ENCODE data around the gene L3MBTL4.
"Not testable (repeated sequence)": the region's sequence is repeated elsewhere in the genome, so short reads cannot be mapped to it uniquely, and the experiment has no call there.

Gene L3MBTL4

DNA sequence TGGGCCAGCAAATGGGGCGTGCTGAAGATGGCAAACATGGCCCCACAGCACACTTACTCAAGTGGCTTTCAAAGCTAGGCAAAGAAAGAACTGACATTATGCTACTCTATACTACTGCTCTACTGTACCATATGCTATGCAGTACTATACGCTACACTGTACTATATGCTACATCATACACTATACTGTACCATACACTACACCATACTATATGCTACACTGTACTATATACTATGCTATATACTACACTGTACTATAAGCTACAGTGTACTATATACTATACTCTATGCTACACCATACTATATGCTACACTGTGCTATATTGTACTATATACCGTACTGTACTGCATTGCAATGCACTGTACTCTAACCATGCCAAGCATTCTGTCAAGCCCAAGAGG is 275.7 kb downstream of the L3MBTL4 start:
- Mint-ChIP-seq H3K27me3 (no peaks in the 10 kb centered on the region), H3K4me1 (ENCODE audit: low read depth) (no peaks in the 10 kb centered on the region), H3K9me3 (ENCODE audit: low read depth) (no peaks in the 10 kb centered on the region), H3K4me3 (no peak overlapping the region), H3K27ac (no peak overlapping the region), H3K36me3 (no peaks in the 10 kb centered on the region)

- not testable (repeated sequence) for H3K4me3 Mint-ChIP-seq; H3K36me3 Mint-ChIP-seq; H3K27me3 Mint-ChIP-seq; H3K27ac Mint-ChIP-seq; H3K9me3 Mint-ChIP-seq (ENCODE audit: low read depth); H3K4me1 Mint-ChIP-seq (ENCODE audit: low read depth)
These were observed 278.8 kb downstream of the L3MBTL4 start for GRCh38 chr18:6135901-6136300.

DNA sequence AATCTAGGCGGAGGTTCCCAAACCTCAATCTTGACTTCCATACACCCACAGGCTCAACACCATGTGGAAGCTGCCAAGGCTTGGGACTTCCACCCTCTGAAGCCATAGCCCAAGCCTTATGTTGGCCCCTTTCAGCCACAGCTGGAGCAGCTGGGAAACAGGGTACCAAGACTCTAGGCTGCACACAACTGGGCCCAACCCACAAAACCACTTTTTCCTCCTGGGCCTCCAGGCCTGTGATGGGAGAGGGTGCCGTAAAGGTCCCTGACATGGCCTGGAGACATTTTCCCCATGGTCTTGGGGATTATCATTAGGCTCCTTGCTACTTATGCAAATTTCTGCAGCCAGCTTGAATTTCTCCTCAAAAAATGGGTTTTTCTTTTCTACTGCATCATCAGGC is 279.7 kb downstream of the L3MBTL4 start:
- H3K9me3 Mint-ChIP-seq (ENCODE audit: low read depth); H3K27me3 Mint-ChIP-seq; H3K4me3 Mint-ChIP-seq; H3K27ac Mint-ChIP-seq; H3K4me1 Mint-ChIP-seq (ENCODE audit: low read depth); H3K36me3 Mint-ChIP-seq: not testable (repeated sequence)

DNA sequence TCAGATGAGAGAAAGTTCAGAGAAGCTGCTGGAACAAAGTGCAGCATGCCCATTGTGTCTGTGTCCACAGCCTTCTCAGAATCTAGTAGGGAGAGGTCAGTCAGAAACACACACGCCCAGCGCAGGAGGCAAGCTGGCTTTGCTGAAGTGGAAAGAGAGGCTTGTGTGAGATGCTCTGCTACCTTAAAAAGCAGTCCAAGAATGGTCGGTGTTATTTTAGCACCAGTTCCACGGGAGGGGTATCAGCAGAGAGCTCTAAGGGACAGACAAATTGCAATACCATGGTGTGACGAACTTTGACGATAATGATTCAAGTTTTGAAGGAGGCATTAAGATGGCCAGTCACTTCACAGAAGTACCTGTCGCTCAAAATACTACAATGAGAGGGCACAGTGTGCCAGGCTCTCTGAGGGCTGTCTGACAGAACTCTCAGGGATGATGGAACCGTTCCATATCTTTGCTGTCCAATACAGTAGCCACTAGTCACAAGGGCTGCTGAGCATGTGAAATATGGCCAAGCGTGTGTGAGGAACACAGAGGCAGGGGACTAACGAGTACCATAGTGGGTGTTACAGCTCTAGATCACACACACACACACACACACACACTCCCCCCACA is 281.9 kb downstream of the L3MBTL4 start:
- H3K4me3 Mint-ChIP-seq = no peak overlapping the region
- H3K4me1 Mint-ChIP-seq (ENCODE audit: low read depth) = no peaks in the 10 kb centered on the region
- no peaks in the 10 kb centered on the region for H3K9me3 Mint-ChIP-seq (ENCODE audit: low read depth)
- H3K27me3 Mint-ChIP-seq = no peaks in the 10 kb centered on the region
- H3K36me3 Mint-ChIP-seq = no peaks in the 10 kb centered on the region
- H3K27ac Mint-ChIP-seq = no peak overlapping the region

GRCh38 chr18:6120820-6121279 is 293.9 kb downstream of the L3MBTL4 start:
- Mint-ChIP-seq H3K4me1 (ENCODE audit: low read depth) (no peaks in the 10 kb centered on the region), H3K27ac (no peak overlapping the region), H3K4me3 (no peak overlapping the region), H3K9me3 (ENCODE audit: low read depth) (peaks cover 7% of the 10 kb centered on the region), H3K36me3 (no peaks in the 10 kb centered on the region), H3K27me3 (peaks cover 2% of the 10 kb centered on the region)

DNA sequence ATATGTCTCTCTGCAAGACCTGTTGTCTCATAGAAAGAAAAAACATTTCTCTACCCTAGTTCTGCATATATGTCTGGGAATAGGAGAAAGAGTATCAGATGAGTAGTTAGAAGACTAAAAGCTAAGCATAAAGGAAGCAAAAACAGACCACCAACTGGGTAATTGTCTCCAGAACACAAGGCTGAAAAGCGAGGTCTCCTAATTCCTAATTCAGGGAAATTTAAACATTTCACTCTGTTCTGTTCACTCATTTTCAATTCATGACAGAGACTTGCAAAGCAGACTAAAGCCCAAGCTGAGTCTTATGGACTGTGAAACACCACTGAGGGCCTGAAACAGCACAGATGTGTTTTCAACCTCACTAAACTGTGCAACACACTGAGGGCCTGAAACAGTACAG is 294.9 kb downstream of the L3MBTL4 start:
- Mint-ChIP-seq H3K36me3 (no peaks in the 10 kb centered on the region), H3K27ac (no peak overlapping the region), H3K4me3 (no peak overlapping the region), H3K27me3 (no peaks in the 10 kb centered on the region), H3K4me1 (ENCODE audit: low read depth) (no peaks in the 10 kb centered on the region), H3K9me3 (ENCODE audit: low read depth) (peaks cover 4% of the 10 kb centered on the region)

- no peak overlapping the region for H3K27ac Mint-ChIP-seq
These were observed 296.6 kb downstream of the L3MBTL4 start for GRCh38 chr18:6118080-6118479.

DNA sequence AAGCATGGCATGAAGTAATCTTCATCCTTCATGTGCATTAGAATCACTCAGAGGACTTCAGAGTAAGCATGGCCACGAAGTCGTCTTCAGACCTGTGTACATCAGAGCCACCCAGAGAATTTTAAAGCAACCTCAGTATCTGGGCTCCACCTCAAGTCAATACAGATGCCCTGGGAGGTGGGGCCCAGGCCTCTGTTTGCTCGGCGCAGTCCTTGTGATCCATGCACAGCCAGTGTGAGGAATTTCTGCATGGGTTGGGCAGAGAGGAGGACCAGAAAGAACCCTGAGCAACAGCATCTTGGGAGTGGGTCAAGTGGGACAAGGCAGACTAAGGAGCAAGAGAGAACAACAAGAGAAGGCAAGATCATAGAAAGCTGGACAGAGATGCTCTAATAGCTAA is 299.0 kb downstream of the L3MBTL4 start:
- Mint-ChIP-seq H3K9me3 (ENCODE audit: low read depth) (no peaks in the 10 kb centered on the region), H3K27me3 (peaks cover 1% of the 10 kb centered on the region), H3K4me3 (no peak overlapping the region), H3K36me3 (no peaks in the 10 kb centered on the region), H3K27ac (no peak overlapping the region), H3K4me1 (ENCODE audit: low read depth) (no peaks in the 10 kb centered on the region)

More at GRCh38 chr18:6118080-6118479, 296.6 kb downstream of the L3MBTL4 start:
- no peaks in the 10 kb centered on the region for H3K36me3 Mint-ChIP-seq
- H3K4me3 Mint-ChIP-seq = no peak overlapping the region
- H3K4me1 Mint-ChIP-seq (ENCODE audit: low read depth) = no peaks in the 10 kb centered on the region
- H3K9me3 Mint-ChIP-seq (ENCODE audit: low read depth) = no peaks in the 10 kb centered on the region
- H3K27me3 Mint-ChIP-seq = no peaks in the 10 kb centered on the region

DNA sequence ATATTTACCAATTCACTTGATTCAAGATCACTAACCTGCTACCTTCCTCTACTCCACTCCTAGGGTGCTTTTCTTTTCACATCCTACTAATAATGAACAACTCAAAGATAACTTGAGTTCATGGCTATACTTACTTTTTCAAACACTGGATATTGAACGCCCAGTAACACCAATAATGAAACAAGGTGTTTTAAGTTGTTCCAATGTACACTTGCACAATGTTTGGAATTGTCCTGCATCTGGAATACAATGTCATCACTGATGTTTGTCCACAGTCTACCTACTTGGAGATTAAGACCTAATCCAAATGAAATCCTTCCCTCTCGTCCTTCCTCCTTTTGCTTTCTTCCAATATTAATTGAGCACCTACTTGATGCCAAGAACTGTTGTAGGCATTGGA is 301.1 kb downstream of the L3MBTL4 start:
- H3K27me3 Mint-ChIP-seq = peaks cover 3% of the 10 kb centered on the region
- no peaks in the 10 kb centered on the region for H3K4me1 Mint-ChIP-seq (ENCODE audit: low read depth)
- H3K36me3 Mint-ChIP-seq = no peaks in the 10 kb centered on the region
- H3K27ac Mint-ChIP-seq = no peak overlapping the region
- H3K9me3 Mint-ChIP-seq (ENCODE audit: low read depth) = no peaks in the 10 kb centered on the region
- no peak overlapping the region for H3K4me3 Mint-ChIP-seq

DNA sequence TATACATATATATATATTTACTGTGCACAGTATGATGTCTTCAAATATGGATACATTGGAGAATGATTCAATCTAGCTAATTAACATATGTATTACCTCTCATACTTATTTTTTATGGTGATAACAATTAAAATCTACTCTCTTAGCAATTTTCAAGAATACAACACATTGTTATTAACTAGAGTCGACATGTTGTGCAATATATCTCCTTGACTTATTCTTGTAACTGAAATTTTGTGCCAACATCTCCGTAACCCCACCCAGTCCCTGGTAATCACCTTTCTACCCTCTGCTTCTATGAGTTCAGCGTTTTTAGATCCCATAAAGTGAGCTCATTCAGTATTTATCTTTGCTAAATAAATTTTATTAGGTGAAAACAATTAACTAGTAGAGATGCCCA is 303.0 kb downstream of the L3MBTL4 start:
- H3K27me3 Mint-ChIP-seq = peaks cover 3% of the 10 kb centered on the region
- no peaks in the 10 kb centered on the region for H3K9me3 Mint-ChIP-seq (ENCODE audit: low read depth)
- no peaks in the 10 kb centered on the region for H3K4me1 Mint-ChIP-seq (ENCODE audit: low read depth)
- H3K27ac Mint-ChIP-seq = no peak overlapping the region
- H3K4me3 Mint-ChIP-seq = no peak overlapping the region
- no peaks in the 10 kb centered on the region for H3K36me3 Mint-ChIP-seq

GRCh38 chr18:6109743-6110142 is 305.0 kb downstream of the L3MBTL4 start:
- H3K27me3 Mint-ChIP-seq = peaks cover 3% of the 10 kb centered on the region
- no peaks in the 10 kb centered on the region for H3K36me3 Mint-ChIP-seq
- H3K4me1 Mint-ChIP-seq (ENCODE audit: low read depth) = no peaks in the 10 kb centered on the region
- no peak overlapping the region for H3K27ac Mint-ChIP-seq
- H3K9me3 Mint-ChIP-seq (ENCODE audit: low read depth) = no peaks in the 10 kb centered on the region
- H3K4me3 Mint-ChIP-seq = no peak overlapping the region

DNA sequence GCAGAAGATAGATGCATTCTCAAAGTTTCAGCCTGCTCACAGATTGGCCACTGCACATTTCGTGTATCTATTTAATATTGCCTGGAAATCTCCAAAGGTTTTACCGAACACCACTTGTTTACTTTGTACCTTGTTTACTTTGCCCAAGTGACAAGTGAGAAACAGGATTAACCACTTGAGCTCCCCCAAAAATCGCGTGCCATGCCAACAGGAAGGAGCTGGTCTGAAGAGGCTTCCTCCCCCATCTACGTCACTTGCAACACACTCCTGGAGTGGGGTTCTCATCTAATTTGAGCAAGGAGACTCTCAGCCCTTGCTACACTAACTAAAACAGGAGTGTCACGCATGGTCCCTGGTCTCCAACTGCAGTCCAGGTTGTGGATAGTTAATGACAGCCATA is 306.9 kb downstream of the L3MBTL4 start:
- no peak overlapping the region for H3K27ac Mint-ChIP-seq
- no peaks in the 10 kb centered on the region for H3K36me3 Mint-ChIP-seq
- no peaks in the 10 kb centered on the region for H3K9me3 Mint-ChIP-seq (ENCODE audit: low read depth)
- H3K27me3 Mint-ChIP-seq = peaks cover 3% of the 10 kb centered on the region
- no peak overlapping the region for H3K4me3 Mint-ChIP-seq
- H3K4me1 Mint-ChIP-seq (ENCODE audit: low read depth) = no peaks in the 10 kb centered on the region

DNA sequence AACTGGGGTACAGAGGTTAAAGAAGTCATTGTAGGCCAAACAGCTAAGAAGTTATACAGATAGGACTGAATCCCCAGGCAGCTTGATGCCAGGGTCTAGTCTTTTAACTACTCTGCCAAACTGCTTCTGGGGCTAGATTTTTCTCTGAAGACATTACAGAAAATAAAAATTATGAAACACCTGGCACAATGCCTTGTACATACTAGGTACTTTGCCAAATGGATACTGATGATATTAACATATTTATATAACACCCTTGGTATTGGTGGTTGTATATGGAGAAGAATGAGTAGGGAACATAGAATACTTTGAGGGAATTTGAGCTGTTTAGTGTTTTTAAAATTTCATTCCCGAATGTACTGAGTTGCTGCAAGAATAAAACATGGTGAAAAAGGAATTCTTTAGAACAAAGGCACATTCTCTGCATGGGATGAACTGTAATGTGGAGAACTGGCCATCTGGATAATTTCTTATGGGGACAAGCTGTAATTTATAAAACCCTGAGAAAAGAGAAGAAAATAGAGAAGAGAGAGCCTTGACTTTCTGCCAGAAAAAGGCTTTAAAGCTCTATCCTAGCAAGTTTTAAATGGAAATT is 308.5 kb downstream of the L3MBTL4 start:
- H3K4me1 Mint-ChIP-seq (ENCODE audit: low read depth) = no peaks in the 10 kb centered on the region
- H3K36me3 Mint-ChIP-seq = no peaks in the 10 kb centered on the region
- H3K27ac Mint-ChIP-seq = no peak overlapping the region
- no peak overlapping the region for H3K4me3 Mint-ChIP-seq
- peaks cover 5% of the 10 kb centered on the region for H3K27me3 Mint-ChIP-seq
- no peaks in the 10 kb centered on the region for H3K9me3 Mint-ChIP-seq (ENCODE audit: low read depth)

DNA sequence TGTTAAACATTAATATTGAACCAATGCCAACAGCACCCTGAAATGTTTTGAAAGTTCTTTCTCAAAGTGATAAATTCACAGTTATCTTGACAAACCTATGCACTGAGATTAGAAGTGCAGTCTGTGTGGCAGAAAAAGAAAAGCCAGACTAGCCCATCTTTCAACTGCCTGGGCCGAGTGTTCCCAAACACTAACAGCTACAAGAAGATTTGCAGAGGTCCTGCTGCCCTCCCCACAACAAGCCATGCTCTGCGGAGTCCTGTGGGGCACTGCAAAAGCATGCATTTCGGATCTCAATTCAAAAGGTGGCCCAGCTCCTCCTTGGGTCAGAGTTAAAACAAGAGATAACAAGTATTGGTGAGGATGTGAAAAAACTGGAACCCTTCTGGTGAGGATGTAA is 311.0 kb downstream of the L3MBTL4 start:
- no peaks in the 10 kb centered on the region for H3K36me3 Mint-ChIP-seq
- no peaks in the 10 kb centered on the region for H3K9me3 Mint-ChIP-seq (ENCODE audit: low read depth)

GRCh38 chr18:6096730-6097129 is 318.0 kb downstream of the L3MBTL4 start:
- H3K9me3 Mint-ChIP-seq (ENCODE audit: low read depth) = no peaks in the 10 kb centered on the region
- H3K27ac Mint-ChIP-seq = no peak overlapping the region
- peaks cover 7% of the 10 kb centered on the region for H3K27me3 Mint-ChIP-seq
- no peak overlapping the region for H3K4me3 Mint-ChIP-seq
- H3K4me1 Mint-ChIP-seq (ENCODE audit: low read depth) = no peaks in the 10 kb centered on the region
- no peaks in the 10 kb centered on the region for H3K36me3 Mint-ChIP-seq

More for the DNA sequence above, 311.0 kb downstream of the L3MBTL4 start:
- H3K4me3 Mint-ChIP-seq = no peak overlapping the region
- peaks cover 4% of the 10 kb centered on the region for H3K27me3 Mint-ChIP-seq
- no peak overlapping the region for H3K27ac Mint-ChIP-seq
- no peaks in the 10 kb centered on the region for H3K4me1 Mint-ChIP-seq (ENCODE audit: low read depth)

DNA sequence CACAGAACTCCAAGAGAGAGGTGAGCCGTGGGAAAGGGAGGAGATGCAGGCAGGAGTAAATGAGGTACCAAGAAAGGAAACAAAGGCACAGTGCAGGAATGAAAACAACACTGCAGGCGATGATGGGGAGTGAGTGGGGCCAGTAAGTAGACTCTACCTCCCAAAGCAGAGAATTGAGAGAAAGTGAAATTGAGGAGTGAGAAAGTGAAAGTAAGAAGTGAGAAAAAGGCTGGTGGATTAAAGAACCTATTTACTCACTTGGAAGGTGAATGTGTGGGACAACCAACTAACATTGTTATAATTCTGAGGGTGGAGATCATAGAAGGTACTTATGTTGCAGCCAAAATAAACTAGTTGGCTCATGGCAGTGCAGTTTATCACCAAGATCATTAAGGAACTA is 326.3 kb downstream of the L3MBTL4 start:
- Mint-ChIP-seq H3K4me3 (no peak overlapping the region), H3K4me1 (ENCODE audit: low read depth) (peaks cover 4% of the 10 kb centered on the region), H3K27me3 (no peaks in the 10 kb centered on the region), H3K27ac (no peak overlapping the region), H3K9me3 (ENCODE audit: low read depth) (no peaks in the 10 kb centered on the region), H3K36me3 (no peaks in the 10 kb centered on the region)

All from activated naive CD8-positive, alpha-beta T cell (primary cell).